Smooth muscle cell (in vitro differentiated cells): ENCODE measurements around the gene TP63. TPM values are rescaled to one million over a fixed set of nuclear protein-coding genes. Genes with fewer than 3 reads are reported as not detected.

Experiments used
- DNase-seq: peaks from one replicate; lab custom pipeline; 2025; ENCODE audit not compliant: unreplicated experiment; lab: John Stamatoyannopoulos, UW
- H2AFZ ChIP-seq: fragments of 200-600 bp; sonication (generic); 2 replicates; pipeline ENCODE4 v1.6.0; 2016; ENCODE audit warnings: antibody characterized with exemption, low read depth, mild to moderate bottlenecking
- H3F3A ChIP-seq: fragments of 200-600 bp; sonication (generic); 2 replicates; pipeline ENCODE4 v1.6.0; 2017; ENCODE audit warnings: antibody characterized with exemption, low read depth
- H3K27ac ChIP-seq: fragments of 200-600 bp; sonication (generic); 2 replicates; pipeline ENCODE4 v1.5.1; 2016; ENCODE audit warnings: low read depth, mild to moderate bottlenecking
- H3K27me3 ChIP-seq: fragments of 200-600 bp; sonication (generic); 2 replicates; pipeline ENCODE4 v1.6.1; 2016; ENCODE audit warnings: low read depth, mild to moderate bottlenecking
- H3K36me3 ChIP-seq: fragments of 200-600 bp; sonication (generic); 2 replicates; pipeline ENCODE4 v1.5.1; 2016; ENCODE audit warnings: low read depth
- H3K4me1 ChIP-seq: fragments of 200-600 bp; sonication (generic); 2 replicates; pipeline ENCODE4 v1.5.1; 2016; ENCODE audit warnings: low read depth
- H3K4me2 ChIP-seq: fragments of 200-600 bp; sonication (generic); 2 replicates; pipeline ENCODE4 v1.6.0; 2016; ENCODE audit warnings: mild to moderate bottlenecking
- H3K4me3 ChIP-seq: fragments of 200-600 bp; sonication (generic); 2 replicates; pipeline ENCODE4 v1.5.1; 2016; ENCODE audit warnings: mild to moderate bottlenecking
- H3K79me2 ChIP-seq: fragments of 200-600 bp; sonication (generic); 2 replicates; pipeline ENCODE4 v1.6.0; 2016; ENCODE audit warnings: low read depth, mild to moderate bottlenecking
- H3K9ac ChIP-seq: fragments of 200-600 bp; sonication (generic); 2 replicates; pipeline ENCODE4 v1.6.0; 2016; ENCODE audit warnings: low read depth
- H3K9me3 ChIP-seq: fragments of 200-600 bp; sonication (generic); replicated peaks from 2 replicates; pipeline ENCODE4 v1.5.1; 2016; ENCODE audit warnings: low read depth
- H4K20me1 ChIP-seq: fragments of 200-600 bp; sonication (generic); 2 replicates; pipeline ENCODE4 v1.6.0; 2016; ENCODE audit warnings: low read depth
- CTCF ChIP-seq: fragments of 200-600 bp; sonication (generic); IDR thresholded peaks from 2 replicates; pipeline ENCODE4 v1.5.1; 2017; ENCODE audit warnings: borderline replicate concordance, mild to moderate bottlenecking, antibody characterized with exemption; ENCODE audit not compliant: insufficient read depth, poor library complexity, severe bottlenecking
- WGBS: methylation state at CpG from one replicate; pipeline ENCODE4 v1.1.7; 2016; ENCODE audit warnings: low lambda C conversion rate; 5-methylcytosine and 5-hydroxymethylcytosine counted together
- polyA plus RNA-seq: library from polyadenylated mRNA; unstranded; fragments of >200 nt; fragmentation: Nextera tagmentation; extraction: Ambion mirVana; gene quantifications from 2 replicates; pipeline ENCODE4 v1.2.1, GENCODE V29; 2016
- total RNA-seq: library from RNA; depleted of rRNA; stranded (reverse); fragments of >200 nt; gene quantifications from 2 replicates; pipeline ENCODE4 v1.2.3, GENCODE V29; 2014

TP63 gene
- total and polyA plus RNA-seq, 2 experiments from 2014 or later: 1.9 to 27.1 TPM

- no peak overlapping the region for H3K4me2 ChIP-seq
Observed at GRCh38 chr3:189646853-189647542, 15.8 kb downstream of the TP63 start.

GRCh38 chr3:189652042-189652441 lies 20.9 kb downstream of the TP63 start:
- Histone ChIP-seq H3K4me2 (no peak overlapping the region), H3K79me2 (no peaks in the 10 kb centered on the region), H3K9ac (no peak overlapping the region), H4K20me1 (no peaks in the 10 kb centered on the region), H2AFZ (no peak overlapping the region), H3K36me3 (no peaks in the 10 kb centered on the region), H3K9me3 (no peaks in the 10 kb centered on the region), H3K4me1 (no peaks in the 10 kb centered on the region), H3K4me3 (no peak overlapping the region), H3F3A (no peaks in the 10 kb centered on the region), H3K27ac (no peak overlapping the region), H3K27me3 (no peaks in the 10 kb centered on the region)
- DNase-seq: no peak
- WGBS: 41% methylated on average over 1 of the region's 1 CpG
- peak; percentile 32 for TF ChIP-seq CTCF

More at GRCh38 chr3:189646853-189647542, 15.8 kb downstream of the TP63 start:
- no peaks in the 10 kb centered on the region for H3K9me3 ChIP-seq
- 93% methylated on average over 8 of the region's 8 CpGs for WGBS
- H3K36me3 ChIP-seq: no peaks in the 10 kb centered on the region
- no peak for TF ChIP-seq CTCF
- H3K4me3 ChIP-seq: no peak overlapping the region
- H3K9ac ChIP-seq: no peak overlapping the region
- DNase-seq: no peak
- H3K27ac ChIP-seq: no peak overlapping the region
- H4K20me1 ChIP-seq: no peaks in the 10 kb centered on the region
- H3K79me2 ChIP-seq: no peaks in the 10 kb centered on the region
- H3K4me1 ChIP-seq: no peaks in the 10 kb centered on the region
- no peaks in the 10 kb centered on the region for H3K27me3 ChIP-seq
- no peak overlapping the region for H2AFZ ChIP-seq
- H3F3A ChIP-seq: no peaks in the 10 kb centered on the region

GRCh38 chr3:189655617-189656016 lies 24.4 kb downstream of the TP63 start:
- H3F3A ChIP-seq: no peaks in the 10 kb centered on the region
- H3K4me3 ChIP-seq: no peak overlapping the region
- TF ChIP-seq CTCF: no peak
- H3K27me3 ChIP-seq: no peaks in the 10 kb centered on the region
- H3K79me2 ChIP-seq: no peaks in the 10 kb centered on the region
- no peak overlapping the region for H3K4me2 ChIP-seq
- H3K27ac ChIP-seq: no peak overlapping the region
- no peak overlapping the region for H3K9ac ChIP-seq
- no peaks in the 10 kb centered on the region for H3K9me3 ChIP-seq
- no peaks in the 10 kb centered on the region for H3K36me3 ChIP-seq
- H3K4me1 ChIP-seq: no peaks in the 10 kb centered on the region
- no peak overlapping the region for H2AFZ ChIP-seq
- DNase-seq: no peak
- no peaks in the 10 kb centered on the region for H4K20me1 ChIP-seq

GRCh38 chr3:189659571-189659970 lies 28.4 kb downstream of the TP63 start:
- TF ChIP-seq CTCF: no peak
- 92% methylated on average over 1 of the region's 1 CpG for WGBS
- H3K27ac ChIP-seq: no peak overlapping the region
- H3K27me3 ChIP-seq: no peaks in the 10 kb centered on the region
- no peak overlapping the region for H2AFZ ChIP-seq
- H3K9ac ChIP-seq: no peak overlapping the region
- H3F3A ChIP-seq: no peaks in the 10 kb centered on the region
- H3K79me2 ChIP-seq: no peaks in the 10 kb centered on the region
- no peak overlapping the region for H3K4me2 ChIP-seq
- no peak overlapping the region for H3K4me3 ChIP-seq
- no peaks in the 10 kb centered on the region for H3K36me3 ChIP-seq
- no peaks in the 10 kb centered on the region for H3K4me1 ChIP-seq
- H4K20me1 ChIP-seq: no peaks in the 10 kb centered on the region
- H3K9me3 ChIP-seq: no peaks in the 10 kb centered on the region
- no peak for DNase-seq
